GM19238 (cell line): ENCODE measurements around the gene PGM3.

ENCODE experiments used
- DNase-seq: peaks from one replicate; pipeline ENCODE4 v3.0.0; 2011; ENCODE audit warnings: low spot score; ENCODE audit not compliant: insufficient read length

The PGM3 gene

DNA sequence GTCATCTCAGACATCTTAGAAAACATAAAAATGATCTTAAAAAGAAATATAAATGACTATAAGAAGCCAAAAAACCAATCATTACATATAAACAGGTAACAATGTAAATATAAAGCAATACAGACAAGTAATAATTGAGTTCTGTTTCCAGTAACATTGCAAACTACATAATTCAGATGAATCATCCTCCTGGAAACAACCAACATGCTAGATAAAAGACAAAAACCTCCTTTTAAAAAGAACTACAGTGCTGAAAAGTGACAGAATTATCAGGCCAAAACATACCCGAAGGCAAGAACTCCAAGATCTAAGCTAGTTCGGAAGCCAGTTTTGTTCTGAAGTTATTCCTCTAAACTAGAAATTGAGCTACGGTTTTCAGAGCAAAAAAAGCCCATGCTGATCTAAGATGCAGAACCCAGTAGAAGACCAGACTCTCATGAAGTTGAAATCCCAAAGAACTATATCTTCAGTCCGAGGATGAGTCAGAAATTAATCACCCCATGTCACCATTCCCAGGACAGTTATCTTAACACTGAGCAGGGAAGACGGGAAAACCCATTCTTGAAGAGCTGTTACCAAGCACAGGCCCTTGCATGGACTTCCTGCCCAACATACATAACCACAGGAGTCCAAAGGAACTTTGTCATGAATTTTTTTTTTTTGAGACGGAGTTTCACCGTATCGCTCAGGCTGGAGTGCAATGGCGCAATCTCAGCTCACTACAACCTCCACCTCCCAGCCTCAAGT lies 9.8 kb downstream of the PGM3 start:
- no peak for DNase-seq

DNA sequence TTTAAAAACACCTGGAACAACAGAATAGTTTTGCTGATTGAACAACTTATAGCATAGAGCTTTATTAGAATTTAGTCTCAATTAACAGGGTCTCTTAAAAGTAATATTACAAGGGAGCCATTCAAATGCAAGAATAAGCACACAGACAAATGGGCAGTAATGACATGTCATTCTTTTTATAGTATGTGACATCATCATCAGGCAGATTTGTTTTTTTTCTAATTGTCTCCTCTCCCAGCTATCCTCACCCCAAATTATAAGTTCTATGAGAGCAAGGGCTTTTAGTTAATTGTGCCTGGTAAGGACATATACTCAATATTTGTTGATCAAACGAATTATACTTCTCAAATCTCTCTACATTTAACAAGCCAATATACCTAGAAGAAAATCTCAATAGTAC lies 11.0 kb downstream of the PGM3 start:
- DNase-seq, result no peak

DNA sequence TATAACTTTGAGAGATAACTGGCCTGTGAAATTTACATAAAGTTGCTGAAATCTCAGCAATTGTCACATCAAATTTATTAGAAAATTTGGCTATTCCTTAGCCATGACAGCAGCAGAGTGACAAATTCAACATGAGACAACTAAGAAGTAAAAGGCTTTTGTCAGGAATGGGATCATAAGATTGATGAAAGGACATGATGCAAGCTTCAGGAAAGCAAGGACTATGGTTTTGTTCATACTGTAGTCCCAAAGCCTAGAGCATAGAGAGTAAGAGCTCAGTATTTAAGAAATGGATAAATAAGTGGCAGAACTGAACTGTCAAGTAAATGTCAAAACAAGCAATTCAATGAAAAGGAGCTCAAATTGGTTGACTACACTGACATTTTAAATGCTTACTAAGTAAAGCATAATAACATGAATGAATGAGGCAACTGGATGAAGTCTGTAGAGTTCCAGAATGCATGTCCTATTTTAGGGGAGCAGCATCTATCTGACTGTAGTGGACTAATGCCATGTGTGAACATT lies 12.6 kb downstream of the PGM3 start:
- no peak for DNase-seq

DNA sequence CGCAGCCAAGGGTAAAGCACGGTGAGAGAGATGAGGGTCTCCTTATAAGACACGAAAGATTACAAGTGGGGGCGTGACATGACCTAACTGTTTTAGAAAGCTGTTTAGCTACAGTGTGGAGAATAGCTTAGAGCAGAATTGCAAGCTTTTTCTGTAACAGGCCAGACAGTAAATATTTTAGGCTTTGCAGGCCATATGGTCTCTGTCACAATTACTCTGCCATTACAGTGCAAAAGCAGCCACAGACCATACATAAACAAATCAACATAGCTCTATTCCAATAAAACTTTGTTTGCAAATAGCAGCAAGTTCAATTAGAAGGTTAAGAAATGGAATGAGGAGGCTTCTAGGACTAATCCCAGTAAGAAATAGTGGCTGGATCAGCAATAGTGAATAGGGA lies 16.8 kb downstream of the PGM3 start:
- DNase-seq, result no peak

DNA sequence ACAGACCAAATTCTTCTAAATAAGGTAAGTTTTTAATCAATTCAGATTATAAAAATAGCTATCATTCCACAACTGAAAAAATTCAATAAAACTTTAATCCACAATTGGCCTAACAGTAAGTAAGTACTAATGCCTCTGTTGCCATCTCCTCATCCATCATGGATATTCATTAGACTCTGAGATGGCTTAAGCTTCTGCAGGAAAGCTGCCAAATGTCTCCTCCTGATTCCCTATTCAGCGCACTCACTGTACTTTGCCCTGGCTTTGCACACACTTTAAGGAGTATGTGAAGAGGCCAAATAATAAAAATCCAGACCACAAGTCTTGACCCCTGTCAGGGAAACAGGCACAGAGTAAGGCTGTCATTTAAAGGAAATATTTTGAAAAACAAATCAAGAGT lies 23.6 kb downstream of the PGM3 start:
- no peak for DNase-seq

DNA sequence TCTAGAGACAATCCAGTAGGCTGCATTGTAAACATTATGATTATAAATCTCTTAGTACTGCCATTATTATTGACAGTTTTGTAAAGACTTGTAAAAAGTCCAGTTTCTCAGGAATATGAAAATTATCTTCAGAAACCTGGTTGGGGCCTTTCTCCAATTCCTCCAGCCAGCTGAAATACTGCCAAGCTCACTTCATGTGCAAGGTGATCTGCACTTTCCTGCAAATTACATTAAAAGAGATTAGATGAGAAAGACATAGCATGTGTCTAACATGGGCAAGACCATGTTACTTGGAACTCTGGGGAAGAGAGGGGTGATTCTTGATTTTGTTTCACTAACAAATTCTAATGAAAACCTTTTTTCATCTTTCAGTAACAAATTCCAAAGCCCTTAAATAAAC lies 24.0 kb downstream of the PGM3 start:
- no peak for DNase-seq

DNA sequence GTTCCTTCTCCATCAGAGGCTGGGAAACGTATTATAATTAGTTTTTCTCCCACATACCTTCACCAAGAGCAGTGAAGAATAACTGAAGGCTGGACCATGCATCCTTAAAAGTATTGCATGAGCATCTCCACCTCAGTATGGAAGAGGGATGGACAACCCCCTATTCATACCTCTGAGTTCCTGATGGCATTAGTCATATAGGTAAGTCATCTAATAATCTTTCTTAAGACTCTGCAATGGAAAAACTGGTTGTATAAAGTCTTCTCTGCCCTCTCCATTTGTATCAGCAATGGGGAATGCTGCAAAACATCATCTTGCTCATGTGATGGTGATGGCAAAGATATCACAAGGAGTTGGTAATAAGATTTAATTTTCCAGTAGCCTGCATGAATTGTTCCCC lies 24.5 kb downstream of the PGM3 start:
- DNase-seq, result no peak

DNA sequence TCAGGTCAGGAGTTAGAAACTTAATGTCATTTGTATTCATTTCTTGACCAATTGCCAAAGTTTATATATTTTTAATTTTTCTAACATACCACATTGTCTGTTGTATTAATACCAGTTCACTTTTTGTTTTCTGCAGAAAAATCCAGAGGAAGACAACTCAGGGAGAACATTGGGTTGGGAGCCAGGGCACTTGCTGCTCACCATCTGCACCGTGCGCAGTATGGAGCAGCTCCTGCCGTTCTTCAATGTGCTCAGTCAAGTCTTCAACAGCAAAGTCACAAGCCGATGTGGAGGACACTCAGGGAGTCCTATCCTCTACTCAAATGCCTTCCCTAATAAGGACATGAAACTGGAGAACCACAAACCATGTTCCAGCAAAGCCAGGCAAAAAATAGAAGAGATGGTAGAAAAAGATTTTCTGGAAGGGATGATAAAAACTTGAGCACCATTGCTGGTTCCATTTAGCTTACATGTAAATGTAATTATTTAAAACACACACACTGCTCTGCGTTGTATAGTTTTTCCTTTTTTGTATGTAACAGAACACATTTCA lies 25.3 kb downstream of the PGM3 start:
- DNase-seq, result no peak

DNA sequence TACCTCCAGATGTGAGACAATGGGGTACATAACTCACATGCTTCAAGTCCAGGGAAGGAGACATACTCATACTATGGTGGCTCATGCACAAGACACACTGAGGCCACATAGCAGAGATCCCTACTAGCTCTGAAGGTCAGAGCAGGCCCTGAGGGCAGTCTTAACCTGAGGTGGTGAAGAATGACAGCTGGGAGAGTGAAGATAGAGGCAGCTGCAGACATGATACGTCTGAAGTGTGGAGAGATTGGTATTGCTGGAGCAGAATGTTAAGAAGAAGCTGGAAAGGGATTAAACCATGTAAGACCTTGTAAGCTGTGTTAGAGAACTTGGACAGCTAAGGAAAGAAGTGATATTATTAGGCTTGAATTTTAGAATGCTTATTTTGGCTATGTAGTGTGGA lies 32.9 kb downstream of the PGM3 start:
- DNase-seq, result no peak

DNA sequence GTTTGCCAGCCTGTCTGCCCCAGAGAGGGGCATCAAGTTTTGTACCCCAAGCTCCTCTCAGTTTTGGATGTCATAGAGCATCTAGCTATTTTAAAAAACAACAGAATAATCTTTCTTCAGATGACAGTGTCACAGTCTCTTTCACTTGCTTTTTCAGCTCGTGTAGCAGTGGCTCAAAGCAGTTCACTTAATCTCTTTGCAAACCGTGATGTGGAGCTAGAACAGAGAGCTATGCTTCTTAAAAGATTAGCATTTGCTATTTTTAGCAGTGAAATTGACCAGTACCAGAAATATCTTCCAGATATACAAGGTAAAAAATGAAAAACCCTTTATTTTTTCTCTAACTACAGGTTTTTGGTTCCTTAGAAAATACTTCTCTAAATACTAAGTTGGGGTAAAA lies 37.3 kb downstream of the PGM3 start:
- DNase-seq, result no peak

DNA sequence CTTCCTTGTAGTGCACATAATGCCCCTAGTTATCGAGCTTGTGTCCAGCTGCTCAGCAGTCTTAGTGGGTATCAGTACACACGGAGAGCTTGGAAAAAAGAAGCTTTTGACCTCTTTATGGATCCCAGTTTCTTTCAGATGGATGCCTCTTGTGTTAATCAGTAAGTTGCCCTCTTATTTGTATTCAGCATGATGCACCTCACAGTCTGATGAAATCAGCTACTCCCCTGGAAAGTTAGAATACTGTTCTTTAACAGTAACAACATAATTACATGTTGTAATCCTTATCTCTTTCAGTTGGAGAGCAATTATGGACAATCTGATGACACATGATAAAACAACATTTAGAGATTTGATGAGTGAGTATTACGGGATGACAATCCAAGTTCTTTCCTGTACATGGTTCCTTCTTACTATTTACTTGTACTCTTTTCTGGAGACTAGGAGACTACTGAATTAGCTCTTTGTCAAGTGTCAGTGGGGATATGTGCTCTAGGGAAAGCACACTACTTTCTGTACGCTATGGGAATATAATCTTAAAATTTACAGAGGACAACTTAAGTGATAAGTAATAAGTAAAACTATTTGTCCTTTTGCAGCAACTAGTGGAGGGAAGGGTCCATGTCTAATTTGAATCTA lies 39.1 kb downstream of the PGM3 start:
- DNase-seq, result no peak

DNA sequence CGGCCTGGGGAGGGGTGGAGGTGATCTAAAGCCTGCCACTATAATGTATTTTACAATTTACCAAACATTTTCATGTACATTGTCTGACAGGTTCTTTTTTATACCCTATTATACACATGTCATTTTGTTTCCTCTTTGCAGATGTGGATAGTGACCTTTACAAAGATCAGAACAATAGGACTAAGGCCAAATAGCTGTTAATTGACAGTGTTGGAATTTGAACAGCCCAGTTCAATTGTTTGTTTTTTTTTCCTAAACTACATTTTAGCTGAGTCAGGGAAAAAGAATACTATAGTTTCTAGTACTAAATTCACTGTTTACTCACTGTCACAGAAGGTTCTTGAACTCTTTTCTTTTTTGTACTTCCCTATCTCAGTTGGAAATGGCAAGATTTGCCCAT lies 40.2 kb downstream of the PGM3 start:
- DNase-seq, result no peak

DNA sequence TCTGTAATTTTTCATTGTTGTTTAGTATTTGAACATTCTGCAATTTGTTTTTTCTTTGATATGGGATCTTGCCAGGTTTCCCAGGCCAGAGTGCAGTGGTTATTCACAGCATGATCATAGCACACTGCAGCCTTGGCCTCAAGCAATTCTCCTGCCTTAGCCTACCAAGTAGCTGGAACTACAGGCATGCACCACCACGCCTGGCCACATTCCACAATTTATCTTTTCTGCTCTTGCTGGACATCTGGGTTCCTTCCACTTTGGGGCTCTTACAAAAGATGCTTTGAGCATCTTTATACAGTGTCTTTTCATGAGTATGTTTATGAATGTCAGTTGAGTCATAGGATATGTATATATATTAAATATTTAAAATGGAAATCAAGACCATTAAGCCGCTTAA lies 42.0 kb downstream of the PGM3 start:
- no peak for DNase-seq

DNA sequence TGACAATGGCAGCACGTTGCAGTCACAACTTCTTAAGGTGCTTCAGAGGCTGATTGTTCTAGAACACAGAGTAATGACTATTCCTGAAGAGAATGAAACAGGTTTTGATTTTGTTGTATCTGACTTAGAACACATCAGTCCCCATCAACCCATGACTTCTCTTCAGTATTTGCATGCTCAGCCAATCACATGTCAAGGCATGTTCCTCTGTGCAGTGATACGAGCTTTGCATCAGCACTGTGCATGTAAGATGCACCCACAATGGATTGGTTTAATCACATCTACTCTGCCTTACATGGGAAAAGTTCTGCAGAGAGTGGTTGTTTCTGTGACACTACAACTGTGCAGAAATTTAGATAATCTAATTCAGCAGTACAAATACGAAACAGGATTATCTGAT lies 54.3 kb downstream of the PGM3 start:
- DNase-seq, result no peak

DNA sequence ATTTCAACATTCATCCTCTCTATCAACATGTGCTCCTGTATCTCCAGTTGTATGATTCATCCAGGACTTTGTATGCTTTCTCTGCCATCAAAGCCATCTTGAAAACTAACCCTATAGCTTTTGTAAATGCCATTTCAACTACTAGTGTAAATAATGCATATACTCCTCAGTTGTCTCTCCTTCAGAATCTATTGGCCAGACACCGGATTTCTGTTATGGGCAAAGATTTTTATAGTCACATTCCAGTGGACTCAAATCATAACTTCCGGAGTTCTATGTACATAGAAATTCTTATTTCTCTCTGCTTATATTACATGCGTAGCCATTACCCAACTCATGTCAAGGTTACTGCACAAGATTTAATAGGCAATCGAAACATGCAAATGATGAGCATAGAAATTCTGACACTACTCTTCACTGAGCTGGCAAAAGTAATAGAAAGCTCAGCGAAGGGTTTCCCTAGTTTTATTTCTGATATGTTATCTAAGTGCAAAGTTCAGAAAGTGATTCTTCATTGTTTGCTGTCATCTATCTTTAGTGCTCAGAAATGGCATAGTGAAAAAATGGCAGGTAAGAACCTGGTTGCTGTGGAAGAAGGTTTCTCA lies 54.8 kb downstream of the PGM3 start:
- no peak for DNase-seq

DNA sequence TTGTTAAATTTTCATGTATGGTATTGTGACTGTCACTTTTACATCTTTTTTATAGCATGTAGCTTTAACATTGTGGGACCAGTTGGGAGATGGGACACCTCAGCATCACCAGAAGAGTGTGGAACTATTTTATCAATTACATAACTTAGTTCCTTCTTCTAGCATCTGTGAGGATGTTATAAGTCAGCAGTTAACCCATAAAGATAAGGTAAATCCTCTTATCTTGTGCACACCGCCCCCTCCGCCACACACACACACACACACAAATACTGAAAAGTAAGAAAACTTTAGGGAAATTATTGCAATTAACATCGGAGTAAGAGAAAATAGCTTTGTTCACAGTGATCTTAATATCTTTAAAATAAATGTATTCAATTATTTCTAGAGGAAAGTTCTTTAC lies 60.9 kb downstream of the PGM3 start:
- no peak for DNase-seq

DNA sequence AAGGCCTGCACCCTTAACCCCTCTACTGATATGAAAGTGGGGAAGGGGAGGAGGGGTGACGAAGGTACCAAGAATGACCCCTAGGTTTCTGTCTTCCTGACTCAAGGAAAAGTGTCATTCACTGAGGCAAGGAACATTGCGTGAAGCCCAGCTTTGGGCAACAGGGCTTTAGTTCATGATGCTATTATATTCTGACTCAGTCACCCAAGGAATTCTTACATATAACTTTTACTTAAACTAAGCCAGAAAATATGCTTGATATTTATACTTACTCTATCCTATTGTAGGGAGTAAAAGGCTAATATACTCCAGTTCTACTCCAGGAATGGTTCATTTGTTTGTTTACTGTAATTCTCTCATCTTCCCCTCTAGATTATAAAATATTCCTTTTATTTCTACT lies 65.1 kb downstream of the PGM3 start:
- no peak for DNase-seq

DNA sequence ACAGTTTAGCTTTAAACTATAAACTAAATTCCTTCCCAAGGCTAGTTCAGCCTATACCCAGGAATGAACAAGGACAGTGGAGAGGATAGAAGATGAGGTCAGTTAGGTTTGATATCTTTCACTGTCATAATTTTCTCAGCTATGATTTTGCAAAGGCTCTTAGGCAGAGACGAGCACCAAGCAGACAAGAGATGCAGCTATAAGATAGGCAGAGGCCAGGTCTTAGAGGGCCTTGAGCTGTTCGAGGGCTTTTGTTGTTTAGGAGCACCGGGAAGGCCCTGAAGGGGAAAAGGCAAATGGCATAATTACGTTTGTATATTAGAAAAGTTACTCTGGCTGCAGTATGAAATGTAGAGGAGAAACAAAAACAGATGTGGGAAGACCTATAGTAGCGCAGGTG lies 65.8 kb downstream of the PGM3 start:
- no peak for DNase-seq

DNA sequence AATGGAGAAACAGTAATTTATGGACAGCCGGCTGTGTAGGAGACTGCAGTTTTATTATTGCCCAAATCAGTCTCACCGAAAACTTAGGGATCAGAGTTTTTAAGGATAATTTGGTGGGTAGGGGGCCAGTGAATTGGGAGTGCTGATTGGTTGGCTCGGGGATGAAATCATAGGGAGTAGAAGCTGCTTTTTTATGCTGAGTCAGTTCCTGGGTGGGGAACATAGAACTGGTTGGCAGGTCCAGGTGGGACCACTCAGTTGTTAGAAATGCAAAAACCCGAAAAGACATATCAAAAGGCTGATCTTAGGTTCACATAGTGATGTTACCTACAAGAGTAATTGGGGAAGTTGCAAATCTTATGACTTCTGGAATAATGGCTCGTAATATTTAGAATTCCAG lies 66.3 kb downstream of the PGM3 start:
- no peak for DNase-seq

DNA sequence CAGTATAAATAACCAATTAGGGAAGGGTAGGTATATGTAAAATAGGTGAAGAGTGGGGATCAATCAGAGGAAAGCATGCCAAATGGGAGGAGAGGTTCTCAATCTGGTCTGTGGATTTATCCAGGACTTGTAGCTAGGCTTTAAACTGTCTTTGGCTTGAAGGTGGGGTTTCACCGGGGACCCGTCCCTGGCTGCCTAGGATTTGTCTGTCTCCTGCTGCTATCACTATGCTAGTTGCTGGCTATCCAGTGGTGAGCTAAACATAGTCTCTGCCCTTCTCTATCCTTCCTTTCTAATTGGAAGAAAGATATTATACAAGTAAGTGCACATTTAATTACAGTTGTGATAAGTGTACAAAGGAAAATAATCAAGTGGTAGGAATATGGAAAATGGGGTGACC lies 66.8 kb downstream of the PGM3 start:
- DNase-seq, result no peak

DNA sequence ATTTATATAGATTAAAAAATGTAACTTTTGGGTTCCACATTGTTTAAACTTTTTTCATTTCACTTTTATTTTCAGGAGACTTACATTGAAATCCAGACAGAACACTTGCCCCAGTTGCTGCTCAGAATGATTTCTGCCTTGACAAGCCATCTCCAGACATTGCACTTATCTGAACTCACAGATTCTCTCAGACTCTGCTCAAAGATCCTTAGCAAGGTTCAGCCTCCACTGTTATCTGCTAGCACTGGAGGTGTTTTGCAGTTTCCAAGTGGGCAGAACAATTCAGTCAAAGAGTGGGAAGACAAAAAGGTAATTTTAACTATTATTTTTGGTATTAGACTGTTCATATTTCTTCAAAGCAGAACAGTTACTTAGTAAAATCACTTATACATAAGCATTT lies 67.6 kb downstream of the PGM3 start:
- DNase-seq, result no peak

DNA sequence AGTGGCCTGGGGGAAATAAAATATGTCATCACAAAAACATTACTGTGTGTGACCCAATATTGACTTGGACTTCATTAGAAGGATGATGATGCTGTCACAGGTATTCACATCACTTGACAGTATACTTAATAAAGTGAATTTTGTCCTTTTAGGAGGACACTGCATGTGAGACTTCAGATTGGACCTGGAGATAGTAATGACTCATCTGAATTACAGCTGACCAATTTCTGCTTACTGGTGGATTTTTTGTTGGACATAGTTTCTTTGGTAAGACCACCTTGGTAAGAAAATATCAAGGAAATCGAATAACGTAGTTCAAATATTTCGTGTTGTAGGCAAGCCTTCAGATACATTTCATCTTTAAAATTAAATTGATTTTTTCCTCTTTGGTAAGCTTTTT lies 68.5 kb downstream of the PGM3 start:
- DNase-seq, result no peak
